ENCODE data around the gene CD300A. TPM values are rescaled to one million over a fixed set of nuclear protein-coding genes. Genes with fewer than 3 reads are reported as not detected.

Gene CD300A
- total RNA-seq, 1 experiment from 2014 or later, result 0.71 TPM

DNA sequence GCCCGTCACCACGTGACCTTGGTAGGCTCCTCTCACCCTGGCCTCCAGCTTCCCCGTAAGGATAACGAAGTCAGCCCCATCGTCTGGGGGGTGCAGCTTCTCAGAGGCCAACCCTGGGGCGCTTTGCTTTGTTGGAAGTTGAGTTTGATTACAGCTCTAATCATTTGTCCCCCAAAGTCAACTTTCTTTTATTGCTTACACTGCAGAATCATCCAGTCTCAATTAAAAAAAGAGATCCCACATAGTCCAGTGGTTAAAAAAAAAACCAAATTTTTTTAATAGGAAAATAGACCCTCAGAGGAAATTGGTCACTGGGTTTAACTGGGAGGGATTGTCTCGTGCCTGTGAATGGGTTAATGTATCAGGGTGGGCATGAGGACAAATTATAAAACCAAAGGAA, 42.3 kb upstream of the CD300A start:
- ChIA-PET POLR2A (no interaction called here), RAD21 (ENCODE audit: low non-redundant PET in 1 of 2, low total read pairs in 2 of 2, uncharacterized antibody in 2 of 2, unreplicated experiment in 2 of 2) (no interaction called here), CTCF (no interaction called here)
- no peak overlapping the region for H3K9ac ChIP-seq (ENCODE audit: low read length)
- H3K9me2 ChIP-seq (ENCODE audit: insufficient read depth), result no peaks in the 10 kb centered on the region
- BruUV-seq (replicated peaks), result no TSS peak
- DNase-seq (ENCODE audit: low read depth, low spot score), result no peak
- intact Hi-C loops (cut with micrococcal nuclease), result no loop called here
- H3K9me3 ChIP-seq (ENCODE audit: control insufficient read depth in 1 of 2, insufficient read depth in 1 of 2, low read depth in 1 of 2, low read length in 2 of 2), result no peaks in the 10 kb centered on the region
- H2AFZ ChIP-seq (ENCODE audit: low read depth, low read length, poor library complexity, severe bottlenecking), result no peak overlapping the region
- TF ChIP-seq EZH2 (IDR thresholded peaks at IDR 0.05), result no peak
- no peak for TF ChIP-seq ZNF274 (IDR thresholded peaks at IDR 0.05; ENCODE audit: low read depth, low read length)
- TF ChIP-seq, protein P1, sequence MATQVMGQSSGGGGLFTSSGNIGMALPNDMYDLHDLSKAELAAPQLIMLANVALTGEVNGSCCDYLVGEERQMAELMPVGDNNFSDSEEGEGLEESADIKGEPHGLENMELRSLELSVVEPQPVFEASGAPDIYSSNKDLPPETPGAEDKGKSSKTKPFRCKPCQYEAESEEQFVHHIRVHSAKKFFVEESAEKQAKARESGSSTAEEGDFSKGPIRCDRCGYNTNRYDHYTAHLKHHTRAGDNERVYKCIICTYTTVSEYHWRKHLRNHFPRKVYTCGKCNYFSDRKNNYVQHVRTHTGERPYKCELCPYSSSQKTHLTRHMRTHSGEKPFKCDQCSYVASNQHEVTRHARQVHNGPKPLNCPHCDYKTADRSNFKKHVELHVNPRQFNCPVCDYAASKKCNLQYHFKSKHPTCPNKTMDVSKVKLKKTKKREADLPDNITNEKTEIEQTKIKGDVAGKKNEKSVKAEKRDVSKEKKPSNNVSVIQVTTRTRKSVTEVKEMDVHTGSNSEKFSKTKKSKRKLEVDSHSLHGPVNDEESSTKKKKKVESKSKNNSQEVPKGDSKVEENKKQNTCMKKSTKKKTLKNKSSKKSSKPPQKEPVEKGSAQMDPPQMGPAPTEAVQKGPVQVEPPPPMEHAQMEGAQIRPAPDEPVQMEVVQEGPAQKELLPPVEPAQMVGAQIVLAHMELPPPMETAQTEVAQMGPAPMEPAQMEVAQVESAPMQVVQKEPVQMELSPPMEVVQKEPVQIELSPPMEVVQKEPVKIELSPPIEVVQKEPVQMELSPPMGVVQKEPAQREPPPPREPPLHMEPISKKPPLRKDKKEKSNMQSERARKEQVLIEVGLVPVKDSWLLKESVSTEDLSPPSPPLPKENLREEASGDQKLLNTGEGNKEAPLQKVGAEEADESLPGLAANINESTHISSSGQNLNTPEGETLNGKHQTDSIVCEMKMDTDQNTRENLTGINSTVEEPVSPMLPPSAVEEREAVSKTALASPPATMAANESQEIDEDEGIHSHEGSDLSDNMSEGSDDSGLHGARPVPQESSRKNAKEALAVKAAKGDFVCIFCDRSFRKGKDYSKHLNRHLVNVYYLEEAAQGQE (IDR thresholded peaks at IDR 0.05; ENCODE audit: low read depth), result no peak
- no peak for TF ChIP-seq ZFX (IDR thresholded peaks at IDR 0.05)
- no peaks in the 10 kb centered on the region for H3K79me2 ChIP-seq (ENCODE audit: insufficient read depth, low read length)
- H3K27ac ChIP-seq (ENCODE audit: low read depth, low read length), result no peak overlapping the region
- no peaks in the 10 kb centered on the region for H3K27me3 ChIP-seq (ENCODE audit: insufficient read depth, low read length)
- H3K36me3 ChIP-seq (ENCODE audit: control insufficient read depth in 1 of 2, insufficient read depth in 2 of 2, low read length in 2 of 2), result no peaks in the 10 kb centered on the region
- H3K4me1 ChIP-seq (ENCODE audit: control insufficient read depth in 1 of 2, insufficient read depth in 2 of 2, low read length in 2 of 2), result peaks cover 23 to 30% of the 10 kb centered on the region in 2 experiments; a peak in 3 of 4 replicates
- no peak overlapping the region for H3K4me3 ChIP-seq (replicated peaks in 1 of 2; ENCODE audit: low read depth in 1 of 2, low read length in 2 of 2)
- ATAC-seq, result no peak
- no peak overlapping the region for H3K4me2 ChIP-seq (ENCODE audit: low read length)
- no peaks in the 10 kb centered on the region for H4K20me1 ChIP-seq (ENCODE audit: insufficient read depth)

DNA sequence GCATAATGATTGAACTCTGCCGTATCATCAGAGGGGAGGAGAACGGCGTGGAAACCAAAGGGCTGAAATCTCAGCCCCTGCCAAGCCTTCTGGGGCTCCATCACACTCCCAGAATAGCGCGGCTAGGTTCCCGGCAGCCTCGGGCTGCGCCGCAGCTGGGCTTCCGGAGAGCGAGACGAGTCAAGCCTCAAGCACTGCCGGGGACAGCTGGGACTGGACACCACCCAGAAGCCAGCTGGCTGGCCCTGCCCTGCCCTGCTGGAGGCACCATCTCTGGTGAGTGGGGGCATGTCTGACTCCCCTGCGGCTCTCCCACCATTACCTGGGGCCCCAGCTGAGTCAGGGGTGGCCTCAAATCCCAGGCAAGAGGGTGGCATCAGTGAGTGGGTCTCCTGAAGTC, 41.8 kb upstream of the CD300A start:
- RAD21 ChIA-PET (ENCODE audit: low non-redundant PET in 1 of 2, low total read pairs in 2 of 2, uncharacterized antibody in 2 of 2, unreplicated experiment in 2 of 2), result no interaction called here
- Histone ChIP-seq H3K27me3 (ENCODE audit: insufficient read depth, low read length) (no peaks in the 10 kb centered on the region), H3K4me1 (ENCODE audit: control insufficient read depth in 1 of 2, insufficient read depth in 2 of 2, low read length in 2 of 2) (peaks cover 26 to 32% of the 10 kb centered on the region in 2 experiments; a peak in 3 of 4 replicates), H3K9me3 (ENCODE audit: control insufficient read depth in 1 of 2, insufficient read depth in 1 of 2, low read depth in 1 of 2, low read length in 2 of 2) (no peaks in the 10 kb centered on the region), H3K27ac (ENCODE audit: low read depth, low read length) (no peak overlapping the region), H2AFZ (ENCODE audit: low read depth, low read length, poor library complexity, severe bottlenecking) (no peak overlapping the region), H3K79me2 (ENCODE audit: insufficient read depth, low read length) (no peaks in the 10 kb centered on the region), H3K36me3 (ENCODE audit: control insufficient read depth in 1 of 2, insufficient read depth in 2 of 2, low read length in 2 of 2) (no peaks in the 10 kb centered on the region), H3K4me3 (replicated peaks in 1 of 2; ENCODE audit: low read depth in 1 of 2, low read length in 2 of 2) (no peak overlapping the region), H3K4me2 (ENCODE audit: low read length) (no peak overlapping the region), H4K20me1 (ENCODE audit: insufficient read depth) (no peaks in the 10 kb centered on the region), H3K9me2 (ENCODE audit: insufficient read depth) (no peaks in the 10 kb centered on the region), H3K9ac (ENCODE audit: low read length) (no peak overlapping the region)
- POLR2A ChIA-PET, result no interaction called here
- CTCF ChIA-PET, result no interaction called here
- no TSS peak for BruUV-seq (replicated peaks)
- TF ChIP-seq EGR1 (IDR thresholded peaks at IDR 0.05; ENCODE audit: low read depth) (no peak), ELF1 (IDR thresholded peaks at IDR 0.05; ENCODE audit: borderline replicate concordance, low read depth) (no peak)
- TF ChIP-seq, protein P2, sequence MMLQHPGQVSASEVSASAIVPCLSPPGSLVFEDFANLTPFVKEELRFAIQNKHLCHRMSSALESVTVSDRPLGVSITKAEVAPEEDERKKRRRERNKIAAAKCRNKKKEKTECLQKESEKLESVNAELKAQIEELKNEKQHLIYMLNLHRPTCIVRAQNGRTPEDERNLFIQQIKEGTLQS (IDR thresholded peaks at IDR 0.05), result no peak
- TF ChIP-seq, protein P3, sequence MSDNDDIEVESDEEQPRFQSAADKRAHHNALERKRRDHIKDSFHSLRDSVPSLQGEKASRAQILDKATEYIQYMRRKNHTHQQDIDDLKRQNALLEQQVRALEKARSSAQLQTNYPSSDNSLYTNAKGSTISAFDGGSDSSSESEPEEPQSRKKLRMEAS (IDR thresholded peaks at IDR 0.05), result no peak
- intact Hi-C loops (cut with micrococcal nuclease), result no loop called here
- DNase-seq (ENCODE audit: low read depth, low spot score), result no peak
- no peak for ATAC-seq
